Left hindlimb (tissue), 1 donor: ENCODE results near the gene EMSY.

ENCODE experiments used
- DNase-seq: peaks from one replicate; pipeline ENCODE4 v3.0.0-alpha.2; 2018

The EMSY gene

GRCh38 chr11:76455931-76456330 lies 11.1 kb downstream of the EMSY start:
- DNase-seq = no peak

GRCh38 chr11:76456571-76456970 lies 11.8 kb downstream of the EMSY start:
- no peak for DNase-seq

GRCh38 chr11:76459299-76459698 lies 14.5 kb downstream of the EMSY start:
- DNase-seq = no peak

- no peak for DNase-seq
These were observed 15.0 kb downstream of the EMSY start for GRCh38 chr11:76459846-76460245.

GRCh38 chr11:76462317-76462716 lies 17.5 kb downstream of the EMSY start:
- no peak for DNase-seq

GRCh38 chr11:76465701-76466100 lies 20.9 kb downstream of the EMSY start:
- no peak for DNase-seq

- no peak for DNase-seq
These were observed 21.8 kb downstream of the EMSY start for GRCh38 chr11:76466666-76467065.

- DNase-seq = no peak
These were observed 24.3 kb downstream of the EMSY start for GRCh38 chr11:76469141-76469540.

- no peak for DNase-seq
These were observed 26.6 kb downstream of the EMSY start for GRCh38 chr11:76471382-76471781.

- no peak for DNase-seq
These were observed 35.4 kb downstream of the EMSY start for GRCh38 chr11:76480241-76480640.

GRCh38 chr11:76491644-76492043 lies 46.8 kb downstream of the EMSY start:
- no peak for DNase-seq

GRCh38 chr11:76493040-76493439 lies 48.2 kb downstream of the EMSY start:
- DNase-seq = no peak

- no peak for DNase-seq
These were observed 49.1 kb downstream of the EMSY start for GRCh38 chr11:76493626-76494539.

GRCh38 chr11:76495019-76495418 lies 50.2 kb downstream of the EMSY start:
- no peak for DNase-seq

GRCh38 chr11:76496174-76496573 lies 51.4 kb downstream of the EMSY start:
- DNase-seq = no peak

- DNase-seq = no peak
These were observed 56.8 kb downstream of the EMSY start for GRCh38 chr11:76501526-76502202.

- DNase-seq = no peak
These were observed 62.0 kb downstream of the EMSY start for GRCh38 chr11:76506833-76507232.

- no peak for DNase-seq
These were observed 65.5 kb downstream of the EMSY start for GRCh38 chr11:76510060-76511047.

GRCh38 chr11:76512851-76513653 lies 68.2 kb downstream of the EMSY start:
- no peak for DNase-seq

GRCh38 chr11:76513654-76514034 lies 68.8 kb downstream of the EMSY start:
- no peak for DNase-seq

- DNase-seq = no peak
These were observed 70.7 kb downstream of the EMSY start for GRCh38 chr11:76515494-76515893.

- DNase-seq = no peak
These were observed 78.3 kb downstream of the EMSY start for GRCh38 chr11:76523147-76523546.
